Activated naive CD4-positive, alpha-beta T cell treated with anti-CD3 and anti-CD28 coated beads for 36 hours (primary cell): ENCODE results near the gene CCDC201. TPM values are rescaled to one million over a fixed set of nuclear protein-coding genes. Genes with fewer than 3 reads are reported as not detected.
A peak's percentile ranks its signal among the peaks of the same experiment; 100 is the strongest.

ENCODE experiments used
- CTCF ChIA-PET: fragments of 350-600 bp; sonication (Branson Sonifier 250); formaldehyde crosslinking; loops from one replicate; lab custom pipeline; 2021; ENCODE audit warnings: antibody characterized with exemption; lab: Charles Lee
- DNase-seq: peaks from one replicate; pipeline ENCODE4 v3.0.0-alpha.2; 2020
- H3K27ac Mint-ChIP-seq: one replicate; pipeline ENCODE4 v1.8.0; 2021; ENCODE audit warnings: mild to moderate bottlenecking, mixed read lengths
- H3K27me3 Mint-ChIP-seq: one replicate; pipeline ENCODE4 v1.8.0; 2021; ENCODE audit warnings: low read depth, mixed read lengths
- H3K36me3 Mint-ChIP-seq: one replicate; pipeline ENCODE4 v1.8.0; 2021; ENCODE audit warnings: low read depth, mixed read lengths
- H3K4me1 Mint-ChIP-seq: one replicate; pipeline ENCODE4 v1.8.0; 2021; ENCODE audit warnings: low read depth, mixed read lengths
- H3K4me3 Mint-ChIP-seq: one replicate; pipeline ENCODE4 v1.8.0; 2021; ENCODE audit warnings: mild to moderate bottlenecking, moderate library complexity, mixed read lengths
- H3K9me3 Mint-ChIP-seq: one replicate; pipeline ENCODE4 v1.8.0; 2021; ENCODE audit warnings: mixed read lengths
- intact Hi-C: fragments of 100-400 bp; cut with micrococcal nuclease; formaldehyde crosslinking; loops from one replicate; pipeline ENCODE4 v1.15.1; 2023
- total RNA-seq, 2 experiments: library from RNA; stranded (reverse); gene quantifications; one replicate each; pipeline ENCODE4 v1.2.3, GENCODE V29; 2021

CCDC201 gene, protein sequence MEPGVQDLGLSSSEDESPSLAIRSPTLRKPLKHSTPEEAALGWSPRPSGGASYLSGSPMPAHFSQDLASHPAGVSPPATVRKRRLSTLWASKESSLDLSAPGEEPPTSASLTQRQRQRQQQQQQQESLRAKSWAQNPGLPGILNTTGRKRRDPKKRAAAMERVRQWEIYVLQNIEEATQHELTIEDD
- not detected for total RNA-seq

GRCh38 chr7:45873035-45873354 lies at the start of gene CCDC201:
Gene CCDC201 (minus strand): TSS chr7:45873082. CDS start chr7:45873007, 75 bp downstream.
- Mint-ChIP-seq H3K4me3 (no peak within 1 kb of the TSS), H3K4me1 (no peaks in the 10 kb centered on the region), H3K27ac (no peak within 1 kb of the TSS), H3K27me3 (peaks cover 8% of the 10 kb centered on the region), H3K36me3 (no peaks in the 10 kb centered on the region), H3K9me3 (no peaks in the 10 kb centered on the region)
- intact Hi-C loops, result no loop called here
- DNase-seq, result no peak
- CTCF ChIA-PET, result no interaction called here

- peak; percentile 59 for DNase-seq
- H3K36me3 Mint-ChIP-seq, result no peaks in the 10 kb centered on the region
- peak overlapping the region; percentile 44 for H3K4me3 Mint-ChIP-seq
- H3K27me3 Mint-ChIP-seq, result peaks cover 50% of the 10 kb centered on the region
- CTCF ChIA-PET, result interaction anchor here (0.7 to 1.9 kb wide), 17 partner anchors 9 to 1259 kb away, joined by 3 to 8 read pairs (median 4); no protein-coding TSS in a partner anchor
- intact Hi-C loops, result loop anchor here (1.0 to 2.0 kb wide), 2 partner anchors 430 to 1259 kb away; no protein-coding TSS in a partner anchor
- H3K9me3 Mint-ChIP-seq, result no peaks in the 10 kb centered on the region
- H3K4me1 Mint-ChIP-seq, result peaks cover 29% of the 10 kb centered on the region
- H3K27ac Mint-ChIP-seq, result no peak overlapping the region
Observed at GRCh38 chr7:45921699-45922519, 49.0 kb upstream of the CCDC201 start.

- peak overlapping the region; percentile 24 for H3K4me3 Mint-ChIP-seq
- intact Hi-C loops, result no loop called here
- peaks cover 29% of the 10 kb centered on the region for H3K4me1 Mint-ChIP-seq
- no peaks in the 10 kb centered on the region for H3K9me3 Mint-ChIP-seq
- CTCF ChIA-PET, result interaction anchor here (0.9 to 1.7 kb wide), 2 partner anchors 19 to 1260 kb away, joined by 3 to 4 read pairs; no protein-coding TSS in a partner anchor
- H3K27ac Mint-ChIP-seq, result no peak overlapping the region
- peaks cover 50% of the 10 kb centered on the region for H3K27me3 Mint-ChIP-seq
- DNase-seq, result no peak
- H3K36me3 Mint-ChIP-seq, result no peaks in the 10 kb centered on the region
Observed at GRCh38 chr7:45921381-45921698, 48.5 kb upstream of the CCDC201 start.

- CTCF ChIA-PET, result interaction anchor here (0.9 to 1.7 kb wide), 2 partner anchors 19 to 1261 kb away, joined by 3 to 4 read pairs; no protein-coding TSS in a partner anchor
- no peak for DNase-seq
- intact Hi-C loops, result no loop called here
- Mint-ChIP-seq H3K36me3 (no peaks in the 10 kb centered on the region), H3K27ac (no peak within 1 kb of the TSS), H3K9me3 (no peaks in the 10 kb centered on the region), H3K27me3 (peaks cover 50% of the 10 kb centered on the region), H3K4me3 (peak within 1 kb of the TSS; percentile 48), H3K4me1 (peaks cover 29% of the 10 kb centered on the region)
Observed at GRCh38 chr7:45920502-45921380, 47.9 kb upstream of the CCDC201 start, which contains the start of gene IGFBP3. Gene IGFBP3 (minus strand): TSS chr7:45921272. CDS start chr7:45921140, 132 bp downstream.

- peaks cover 29% of the 10 kb centered on the region for H3K4me1 Mint-ChIP-seq
- peaks cover 50% of the 10 kb centered on the region for H3K27me3 Mint-ChIP-seq
- CTCF ChIA-PET, result interaction anchor here (0.6 to 1.5 kb wide), 2 partner anchors 369 to 1168 kb away, joined by 5 to 6 read pairs; no protein-coding TSS in a partner anchor
- H3K36me3 Mint-ChIP-seq, result no peaks in the 10 kb centered on the region
- no peak overlapping the region for H3K27ac Mint-ChIP-seq
- peak overlapping the region; percentile 47 for H3K4me3 Mint-ChIP-seq
- no peaks in the 10 kb centered on the region for H3K9me3 Mint-ChIP-seq
- no peak for DNase-seq
- intact Hi-C loops, result loop anchor here (2.0 to 5.0 kb wide), 2 partner anchors 1335 to 1897 kb away; no protein-coding TSS in a partner anchor
Observed at GRCh38 chr7:45919993-45920459, 47.1 kb upstream of the CCDC201 start.

DNA sequence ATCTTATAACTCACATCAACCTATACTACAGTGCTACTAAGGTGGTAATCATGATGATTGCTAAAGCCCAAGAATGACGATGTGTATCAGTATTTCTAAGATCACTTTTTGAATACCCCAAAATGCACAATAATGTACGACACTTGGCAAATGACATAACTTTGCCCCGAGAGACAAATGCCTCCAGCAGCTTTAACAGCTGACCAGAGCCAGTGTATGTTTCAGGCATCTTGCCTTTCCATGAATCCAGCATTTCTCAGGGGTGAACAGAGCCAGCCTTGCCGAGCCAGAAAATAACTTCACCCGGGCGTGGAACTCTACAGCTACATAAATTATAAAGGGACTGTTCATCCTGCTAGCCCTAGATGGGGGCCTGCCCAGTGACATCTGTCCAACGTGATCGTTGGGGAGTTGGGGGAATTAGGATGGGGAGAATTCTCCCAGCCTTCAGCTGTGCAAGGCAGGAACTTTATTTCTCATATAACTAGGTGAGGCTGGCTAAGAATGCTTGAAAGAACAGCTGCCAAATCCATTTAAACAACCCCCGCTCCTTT lies 46.4 kb upstream of the CCDC201 start:
- peaks cover 29% of the 10 kb centered on the region for H3K4me1 Mint-ChIP-seq
- H3K27ac Mint-ChIP-seq, result no peak overlapping the region
- CTCF ChIA-PET, result interaction anchor here (0.6 to 1.5 kb wide), 5 partner anchors 19 to 1261 kb away, joined by 3 to 6 read pairs (median 4); no protein-coding TSS in a partner anchor
- DNase-seq, result no peak
- H3K36me3 Mint-ChIP-seq, result no peaks in the 10 kb centered on the region
- H3K27me3 Mint-ChIP-seq, result peaks cover 50% of the 10 kb centered on the region
- no peak overlapping the region for H3K4me3 Mint-ChIP-seq
- intact Hi-C loops, result loop anchor here (2.0 to 5.0 kb wide), 2 partner anchors 1335 to 1898 kb away; no protein-coding TSS in a partner anchor
- H3K9me3 Mint-ChIP-seq, result no peaks in the 10 kb centered on the region

DNA sequence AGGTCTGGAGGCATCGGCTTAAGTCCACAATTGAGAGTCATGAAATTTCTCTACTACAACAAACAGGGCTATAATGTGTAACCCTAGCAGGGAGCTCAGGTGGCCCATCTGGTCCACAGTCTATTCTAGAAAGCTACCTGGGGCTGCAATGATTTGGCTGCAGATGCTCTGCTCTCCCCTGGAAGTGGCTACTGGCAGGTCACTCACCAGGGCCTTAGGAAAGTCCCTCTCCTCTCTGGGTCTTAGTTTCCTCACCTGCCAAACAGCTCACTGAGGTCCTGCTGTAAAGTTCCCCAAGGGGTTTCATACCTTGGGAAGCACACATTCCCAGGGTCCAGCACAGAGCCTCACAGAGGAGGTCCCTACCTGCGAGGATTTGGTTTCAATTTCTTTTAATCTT lies 45.7 kb upstream of the CCDC201 start:
- CTCF ChIA-PET, result interaction anchor here (0.8 to 1.6 kb wide), 11 partner anchors 19 to 1262 kb away, joined by 3 to 6 read pairs (median 4); no protein-coding TSS in a partner anchor
- intact Hi-C loops, result loop anchor here (2.0 to 5.0 kb wide), 2 partner anchors 1336 to 1899 kb away; no protein-coding TSS in a partner anchor
- H3K36me3 Mint-ChIP-seq, result no peaks in the 10 kb centered on the region
- H3K27me3 Mint-ChIP-seq, result peaks cover 50% of the 10 kb centered on the region
- H3K4me1 Mint-ChIP-seq, result peaks cover 29% of the 10 kb centered on the region
- H3K9me3 Mint-ChIP-seq, result no peaks in the 10 kb centered on the region
- no peak for DNase-seq
- no peak overlapping the region for H3K27ac Mint-ChIP-seq
- H3K4me3 Mint-ChIP-seq, result no peak overlapping the region

GRCh38 chr7:45917658-45918057 lies 44.8 kb upstream of the CCDC201 start:
- peak; percentile 85 for DNase-seq
- H3K9me3 Mint-ChIP-seq, result no peaks in the 10 kb centered on the region
- no peaks in the 10 kb centered on the region for H3K36me3 Mint-ChIP-seq
- intact Hi-C loops, result loop anchor here (1.0 to 5.0 kb wide), 5 partner anchors 26 to 1900 kb away; no protein-coding TSS in a partner anchor
- no peak overlapping the region for H3K27ac Mint-ChIP-seq
- no peak overlapping the region for H3K4me3 Mint-ChIP-seq
- CTCF ChIA-PET, result interaction anchor here (0.5 to 1.6 kb wide), 14 partner anchors 9 to 1262 kb away, joined by 3 to 6 read pairs (median 4); no protein-coding TSS in a partner anchor
- peaks cover 43% of the 10 kb centered on the region for H3K27me3 Mint-ChIP-seq
- peaks cover 22% of the 10 kb centered on the region for H3K4me1 Mint-ChIP-seq

- intact Hi-C loops, result loop anchor here (1.0 to 5.0 kb wide), 4 partner anchors 26 to 1900 kb away; no protein-coding TSS in a partner anchor
- H3K4me1 Mint-ChIP-seq, result peaks cover 16% of the 10 kb centered on the region
- H3K27me3 Mint-ChIP-seq, result peaks cover 37% of the 10 kb centered on the region
- H3K36me3 Mint-ChIP-seq, result no peaks in the 10 kb centered on the region
- no peak overlapping the region for H3K4me3 Mint-ChIP-seq
- CTCF ChIA-PET, result interaction anchor here (0.5 to 1.6 kb wide), 6 partner anchors 9 to 1260 kb away, joined by 3 to 6 read pairs (median 4); no protein-coding TSS in a partner anchor
- DNase-seq, result no peak
- no peaks in the 10 kb centered on the region for H3K9me3 Mint-ChIP-seq
- no peak overlapping the region for H3K27ac Mint-ChIP-seq
Observed at GRCh38 chr7:45917064-45917463, 44.2 kb upstream of the CCDC201 start.

DNA sequence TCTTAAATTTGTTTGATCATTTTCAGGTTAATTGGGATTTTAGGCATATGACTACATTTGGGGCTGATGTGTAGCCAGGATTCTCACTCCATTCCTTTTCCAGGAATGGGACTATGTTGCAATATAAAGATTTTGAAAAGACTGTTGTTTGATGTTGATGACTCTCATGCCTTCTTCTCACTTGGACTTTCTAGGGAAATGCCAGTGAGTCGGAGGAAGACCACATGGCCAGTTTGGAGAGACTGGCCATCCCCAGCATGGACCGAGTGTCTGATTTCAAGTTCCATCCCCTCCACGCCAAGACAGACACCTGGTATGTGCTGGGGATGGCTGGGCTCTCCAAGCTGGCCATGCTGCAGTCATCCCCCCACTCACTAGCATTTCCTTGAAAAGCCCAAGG lies 42.7 kb upstream of the CCDC201 start:
- intact Hi-C loops, result loop anchor here (5.0 kb wide), 1 partner anchor 1902 kb away; no protein-coding TSS in a partner anchor
- H3K27me3 Mint-ChIP-seq, result peaks cover 33% of the 10 kb centered on the region
- CTCF ChIA-PET, result interaction anchor here (1.0 kb wide), 1 partner anchor 1173 kb away, joined by 4 read pairs; no protein-coding TSS in a partner anchor

DNA sequence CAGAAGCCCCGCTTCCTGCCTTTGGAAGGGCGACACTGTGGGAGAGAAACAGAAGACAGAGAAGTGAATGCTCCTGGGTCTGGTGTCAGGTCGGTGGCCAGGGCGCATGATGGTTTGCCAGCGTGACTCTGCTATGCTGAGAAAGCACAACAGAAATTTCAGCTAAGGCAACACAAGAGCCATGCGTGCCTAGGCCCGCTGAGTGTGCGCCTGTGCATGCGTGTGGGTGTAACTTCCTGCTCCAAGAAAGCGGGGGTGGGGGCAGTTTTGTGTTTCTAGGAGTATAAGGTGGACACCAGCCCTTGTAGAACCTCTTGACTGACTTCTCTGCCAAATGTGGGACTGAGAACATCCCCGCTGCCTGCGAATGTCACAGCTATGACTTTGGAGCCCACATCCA lies 42.0 kb upstream of the CCDC201 start:
- H3K27me3 Mint-ChIP-seq, result peaks cover 29% of the 10 kb centered on the region
- intact Hi-C loops, result loop anchor here (5.0 kb wide), 1 partner anchor 1902 kb away; no protein-coding TSS in a partner anchor
- CTCF ChIA-PET, result interaction anchor here (0.6 kb wide), 1 partner anchor 185 kb away, joined by 3 read pairs; no protein-coding TSS in a partner anchor

More for the DNA sequence above, 42.7 kb upstream of the CCDC201 start:
- Mint-ChIP-seq H3K9me3 (no peaks in the 10 kb centered on the region), H3K4me1 (peaks cover 11% of the 10 kb centered on the region), H3K4me3 (no peak overlapping the region), H3K27ac (no peak overlapping the region), H3K36me3 (no peaks in the 10 kb centered on the region)
- no peak for DNase-seq

More for the DNA sequence above, 42.0 kb upstream of the CCDC201 start:
- no peak overlapping the region for H3K4me3 Mint-ChIP-seq
- H3K4me1 Mint-ChIP-seq, result peaks cover 5% of the 10 kb centered on the region
- no peaks in the 10 kb centered on the region for H3K36me3 Mint-ChIP-seq
- no peaks in the 10 kb centered on the region for H3K9me3 Mint-ChIP-seq
- no peak overlapping the region for H3K27ac Mint-ChIP-seq
- DNase-seq, result no peak
